A673 (cell line): Measurements from ENCODE around the gene UQCRC1. TPM values are rescaled to one million over a fixed set of nuclear protein-coding genes. Genes with fewer than 3 reads are reported as not detected.
A peak's percentile ranks its signal among the peaks of the same experiment; 100 is the strongest.

Source experiments
- BruUV-seq: library from RNA; stranded (reverse); fragments of 400-500 nt; replicated peaks from 2 replicates; lab custom pipeline; 2021; lab: Mats Ljungman, UMichigan
- CTCF ChIA-PET: fragments of 300-600 bp; sonication (Branson Sonifier 250); formaldehyde crosslinking; loops from one replicate; lab custom pipeline; 2022; ENCODE audit warnings: antibody characterized with exemption; lab: Charles Lee
- POLR2A ChIA-PET: fragments of 300-600 bp; sonication (Branson Sonifier 250); formaldehyde crosslinking; loops from one replicate; lab custom pipeline; 2022; ENCODE audit warnings: antibody characterized with exemption; ENCODE audit not compliant: low non-redundant PET; lab: Charles Lee
- DNase-seq: peaks from one replicate; pipeline ENCODE4 v3.0.0-alpha.2; 2015; ENCODE audit warnings: low spot score
- H3K27ac ChIP-seq: fragments of 200-600 bp; sonication (generic); 2 replicates; pipeline ENCODE4 v1.5.1; 2016; ENCODE audit warnings: mixed run types, low read depth, mild to moderate bottlenecking, mixed read lengths, antibody characterized with exemption, low read length; ENCODE audit not compliant: poor library complexity, severe bottlenecking
- H3K27me3 ChIP-seq: fragments of 200-600 bp; sonication (generic); replicated peaks from 2 replicates; pipeline ENCODE4 v1.6.1; 2017; ENCODE audit warnings: mixed run types, low read depth, mild to moderate bottlenecking, mixed read lengths, antibody characterized with exemption, low read length; ENCODE audit not compliant: insufficient read depth, poor library complexity
- H3K36me3 ChIP-seq: fragments of 200-600 bp; sonication (generic); 2 replicates; pipeline ENCODE4 v1.6.1; 2016; ENCODE audit warnings: mixed run types, mild to moderate bottlenecking, mixed read lengths, antibody characterized with exemption, low read length; ENCODE audit not compliant: insufficient read depth, poor library complexity, severe bottlenecking
- H3K4me1 ChIP-seq: fragments of 200-600 bp; sonication (generic); 2 replicates; pipeline ENCODE4 v1.6.1; 2017; ENCODE audit warnings: mixed run types, mild to moderate bottlenecking, mixed read lengths, antibody characterized with exemption, low read length; ENCODE audit not compliant: insufficient read depth, poor library complexity, severe bottlenecking
- H3K4me3 ChIP-seq: fragments of 200-600 bp; sonication (generic); 2 replicates; pipeline ENCODE4 v1.5.1; 2016; ENCODE audit warnings: low read depth, mixed run types, mild to moderate bottlenecking, mixed read lengths, low read length; ENCODE audit not compliant: poor library complexity, severe bottlenecking
- H3K9me3 ChIP-seq: fragments of 200-600 bp; sonication (generic); 2 replicates; pipeline ENCODE4 v1.6.1; 2016; ENCODE audit warnings: mixed run types, low read depth, mild to moderate bottlenecking, mixed read lengths, antibody characterized with exemption, low read length; ENCODE audit not compliant: poor library complexity, severe bottlenecking
- CTCF ChIP-seq: fragments of 300-800, 200-600 bp; sonication (generic); conservative IDR thresholded peaks from 2 replicates; pipeline ENCODE4 v1.5.1; 2017; ENCODE audit warnings: low read depth, mild to moderate bottlenecking, antibody characterized with exemption, low read length, moderate library complexity, mixed read lengths
- EZH2 ChIP-seq: fragments of 200-600 bp; sonication (generic); IDR thresholded peaks from 2 replicates; pipeline ENCODE4 v1.6.1; 2017; ENCODE audit warnings: borderline replicate concordance, low read depth, mild to moderate bottlenecking, mixed read lengths, antibody characterized with exemption, low read length; ENCODE audit not compliant: poor library complexity, severe bottlenecking
- intact Hi-C: fragments of 100-400 bp; cut with micrococcal nuclease; formaldehyde crosslinking; loops from one replicate; pipeline ENCODE4 v1.10.0; 2022; ENCODE audit not compliant: unreplicated experiment
- total RNA-seq: library from RNA; stranded (reverse); gene quantifications from 2 replicates; pipeline ENCODE4 v1.2.3, GENCODE V29; 2021

UQCRC1 gene
- total RNA-seq, 1 experiment from 2014 or later: 189 TPM

- Histone ChIP-seq H3K27me3 (no peaks in the 10 kb centered on the region), H3K27ac (no peak within 1 kb of the TSS), H3K4me3 (no peak within 1 kb of the TSS), H3K9me3 (no peaks in the 10 kb centered on the region), H3K4me1 (peaks cover 9% of the 10 kb centered on the region), H3K36me3 (no peaks in the 10 kb centered on the region)
- TF ChIP-seq CTCF (no peak), EZH2 (no peak)
- ChIA-PET CTCF (no interaction called here), POLR2A (no interaction called here)
- BruUV-seq: no TSS peak
- intact Hi-C loops: no loop called here
- peak; percentile 30 for DNase-seq
Measured at GRCh38 chr3:48563382-48563918, 46.0 kb downstream of the UQCRC1 start, which contains the start of gene UCN2. TSS of gene UCN2 (minus strand) at chr3:48563781. CDS start at chr3:48563124, 657 bp downstream.

- Histone ChIP-seq H3K9me3 (no peaks in the 10 kb centered on the region), H3K4me3 (no peak overlapping the region), H3K27me3 (no peaks in the 10 kb centered on the region), H3K36me3 (no peaks in the 10 kb centered on the region), H3K27ac (no peak overlapping the region), H3K4me1 (peaks cover 9% of the 10 kb centered on the region)
- ChIA-PET CTCF (no interaction called here), POLR2A (no interaction called here)
- no TSS peak for BruUV-seq
- TF ChIP-seq EZH2 (no peak), CTCF (no peak)
- DNase-seq: no peak
- intact Hi-C loops: no loop called here
Measured at GRCh38 chr3:48562367-48563095, 46.9 kb downstream of the UQCRC1 start.

GRCh38 chr3:48561045-48561736 lies 48.3 kb downstream of the UQCRC1 start:
- Histone ChIP-seq H3K27ac (no peak overlapping the region), H3K27me3 (no peaks in the 10 kb centered on the region), H3K9me3 (no peaks in the 10 kb centered on the region), H3K36me3 (no peaks in the 10 kb centered on the region), H3K4me1 (peaks cover 9% of the 10 kb centered on the region), H3K4me3 (no peak overlapping the region)
- POLR2A ChIA-PET: no interaction called here
- intact Hi-C loops: no loop called here
- no TSS peak for BruUV-seq
- CTCF ChIA-PET: no interaction called here
- TF ChIP-seq CTCF: no peak
- no peak for TF ChIP-seq EZH2
- no peak for DNase-seq
